ENCODE results near the gene AIG1.
"Not testable (repeated sequence)": the region's sequence is repeated elsewhere in the genome, so short reads cannot be mapped to it uniquely, and the experiment has no call there.

The AIG1 gene

GRCh38 chr6:143039548-143039947 is 21.1 kb upstream of the AIG1 start:
- H3K4me3 ChIP-seq (ENCODE audit: low read depth, low read length): no peak overlapping the region
- no peak for DNase-seq (ENCODE audit: low read depth)
- TF ChIP-seq, protein P1, sequence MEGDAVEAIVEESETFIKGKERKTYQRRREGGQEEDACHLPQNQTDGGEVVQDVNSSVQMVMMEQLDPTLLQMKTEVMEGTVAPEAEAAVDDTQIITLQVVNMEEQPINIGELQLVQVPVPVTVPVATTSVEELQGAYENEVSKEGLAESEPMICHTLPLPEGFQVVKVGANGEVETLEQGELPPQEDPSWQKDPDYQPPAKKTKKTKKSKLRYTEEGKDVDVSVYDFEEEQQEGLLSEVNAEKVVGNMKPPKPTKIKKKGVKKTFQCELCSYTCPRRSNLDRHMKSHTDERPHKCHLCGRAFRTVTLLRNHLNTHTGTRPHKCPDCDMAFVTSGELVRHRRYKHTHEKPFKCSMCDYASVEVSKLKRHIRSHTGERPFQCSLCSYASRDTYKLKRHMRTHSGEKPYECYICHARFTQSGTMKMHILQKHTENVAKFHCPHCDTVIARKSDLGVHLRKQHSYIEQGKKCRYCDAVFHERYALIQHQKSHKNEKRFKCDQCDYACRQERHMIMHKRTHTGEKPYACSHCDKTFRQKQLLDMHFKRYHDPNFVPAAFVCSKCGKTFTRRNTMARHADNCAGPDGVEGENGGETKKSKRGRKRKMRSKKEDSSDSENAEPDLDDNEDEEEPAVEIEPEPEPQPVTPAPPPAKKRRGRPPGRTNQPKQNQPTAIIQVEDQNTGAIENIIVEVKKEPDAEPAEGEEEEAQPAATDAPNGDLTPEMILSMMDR (conservative IDR thresholded peaks at IDR 0.05; ENCODE audit: low read depth, low read length): no peak

DNA sequence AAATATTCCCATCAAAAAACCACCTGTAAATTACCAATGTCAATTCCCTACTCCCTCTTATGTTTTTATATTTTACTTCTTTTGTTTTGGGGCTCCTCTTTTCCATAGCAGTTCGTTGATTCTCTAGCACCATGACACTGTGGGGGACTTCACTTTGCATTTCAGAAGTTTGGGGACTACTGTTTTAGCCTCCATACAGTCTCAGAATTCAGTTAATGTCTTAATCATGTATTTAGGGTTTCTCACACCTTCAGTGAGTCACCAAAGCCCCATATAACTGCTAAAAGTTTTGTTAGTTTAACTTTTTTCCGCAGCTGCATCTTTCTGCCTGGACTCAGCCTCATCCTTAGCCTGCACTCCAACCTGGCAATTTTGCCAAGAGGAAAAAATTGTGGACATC is 20.7 kb upstream of the AIG1 start:
- DNase-seq (ENCODE audit: low read depth): no peak
- H3K4me3 ChIP-seq (ENCODE audit: low read depth, low read length): no peak overlapping the region
- TF ChIP-seq, protein P1 (conservative IDR thresholded peaks at IDR 0.05; ENCODE audit: low read depth, low read length): no peak

GRCh38 chr6:143044345-143044744 is 16.3 kb upstream of the AIG1 start:
- H3K4me3 ChIP-seq (ENCODE audit: low read depth, low read length); DNase-seq (ENCODE audit: low read depth): not testable (repeated sequence)

GRCh38 chr6:143049611-143050010 is 11.1 kb upstream of the AIG1 start:
- DNase-seq (ENCODE audit: low read depth): no peak
- TF ChIP-seq, protein P1 (conservative IDR thresholded peaks at IDR 0.05; ENCODE audit: low read depth, low read length): no peak
- H3K4me3 ChIP-seq (ENCODE audit: low read depth, low read length): no peak overlapping the region

- DNase-seq (ENCODE audit: low read depth): no peak
- TF ChIP-seq, protein P1 (conservative IDR thresholded peaks at IDR 0.05; ENCODE audit: low read depth, low read length): no peak
These were observed 10.2 kb upstream of the AIG1 start for GRCh38 chr6:143050509-143050908.

DNA sequence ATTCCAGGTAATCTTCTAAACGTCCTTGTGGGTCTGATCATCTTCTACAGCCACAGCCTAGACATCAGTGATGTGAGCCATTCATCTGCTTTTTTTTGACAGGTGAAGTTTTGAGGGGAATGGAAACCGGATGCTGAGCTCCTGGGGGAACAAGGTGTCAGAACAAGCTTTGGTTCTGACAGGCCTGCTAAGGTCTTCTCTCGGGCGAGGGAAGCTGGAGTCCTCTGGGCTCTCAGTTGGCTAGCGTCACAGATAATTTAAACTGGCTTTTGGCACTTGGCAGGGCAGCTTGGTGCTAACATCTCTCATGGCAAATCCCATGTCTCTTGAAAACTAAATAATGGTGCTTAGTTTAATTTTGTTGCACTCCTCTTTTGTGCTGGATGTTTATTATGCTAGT is 8.4 kb upstream of the AIG1 start:
- no peak for DNase-seq (ENCODE audit: low read depth)
- H3K4me3 ChIP-seq (ENCODE audit: low read depth, low read length): no peak overlapping the region
- TF ChIP-seq, protein P1 (conservative IDR thresholded peaks at IDR 0.05; ENCODE audit: low read depth, low read length): no peak

More at GRCh38 chr6:143050509-143050908, 10.2 kb upstream of the AIG1 start:
- no peak overlapping the region for H3K4me3 ChIP-seq (ENCODE audit: low read depth, low read length)

GRCh38 chr6:143053856-143054255 is 6.8 kb upstream of the AIG1 start:
- no peak overlapping the region for H3K4me3 ChIP-seq (ENCODE audit: low read depth, low read length)
- TF ChIP-seq, protein P1 (conservative IDR thresholded peaks at IDR 0.05; ENCODE audit: low read depth, low read length): no peak
- no peak for DNase-seq (ENCODE audit: low read depth)

- no peak for DNase-seq (ENCODE audit: low read depth)
- TF ChIP-seq, protein P1 (conservative IDR thresholded peaks at IDR 0.05; ENCODE audit: low read depth, low read length): no peak
- H3K4me3 ChIP-seq (ENCODE audit: low read depth, low read length): no peak overlapping the region
These were observed 6.4 kb upstream of the AIG1 start for GRCh38 chr6:143054329-143054728.

Data from choroid plexus epithelial cell (primary cell).